ENCODE data around the gene SCOC.

DNA sequence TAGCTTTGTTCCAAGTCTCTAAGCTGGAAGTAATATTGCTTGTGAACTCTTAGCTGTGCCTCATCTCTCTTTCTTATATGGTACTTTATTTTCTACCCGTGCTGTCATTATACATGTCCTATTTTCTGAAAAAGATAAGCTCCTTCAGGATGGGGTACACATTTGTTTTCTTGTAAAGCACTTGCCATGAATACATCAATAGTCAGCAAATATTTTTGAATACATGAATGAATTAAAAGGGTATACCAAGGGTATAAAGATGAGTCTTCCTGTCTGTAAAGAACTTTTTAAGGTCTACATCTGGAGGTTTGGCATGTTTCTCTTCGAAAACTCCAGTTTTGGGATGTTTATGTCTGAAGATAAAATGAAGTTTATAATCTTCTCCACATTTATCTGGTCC lies 26.7 kb downstream of the SCOC start:
- TF ChIP-seq, protein P1, sequence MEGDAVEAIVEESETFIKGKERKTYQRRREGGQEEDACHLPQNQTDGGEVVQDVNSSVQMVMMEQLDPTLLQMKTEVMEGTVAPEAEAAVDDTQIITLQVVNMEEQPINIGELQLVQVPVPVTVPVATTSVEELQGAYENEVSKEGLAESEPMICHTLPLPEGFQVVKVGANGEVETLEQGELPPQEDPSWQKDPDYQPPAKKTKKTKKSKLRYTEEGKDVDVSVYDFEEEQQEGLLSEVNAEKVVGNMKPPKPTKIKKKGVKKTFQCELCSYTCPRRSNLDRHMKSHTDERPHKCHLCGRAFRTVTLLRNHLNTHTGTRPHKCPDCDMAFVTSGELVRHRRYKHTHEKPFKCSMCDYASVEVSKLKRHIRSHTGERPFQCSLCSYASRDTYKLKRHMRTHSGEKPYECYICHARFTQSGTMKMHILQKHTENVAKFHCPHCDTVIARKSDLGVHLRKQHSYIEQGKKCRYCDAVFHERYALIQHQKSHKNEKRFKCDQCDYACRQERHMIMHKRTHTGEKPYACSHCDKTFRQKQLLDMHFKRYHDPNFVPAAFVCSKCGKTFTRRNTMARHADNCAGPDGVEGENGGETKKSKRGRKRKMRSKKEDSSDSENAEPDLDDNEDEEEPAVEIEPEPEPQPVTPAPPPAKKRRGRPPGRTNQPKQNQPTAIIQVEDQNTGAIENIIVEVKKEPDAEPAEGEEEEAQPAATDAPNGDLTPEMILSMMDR (IDR thresholded peaks at IDR 0.05) = no peak
- TF ChIP-seq ZFX (IDR thresholded peaks at IDR 0.05; ENCODE audit: borderline replicate concordance) = no peak
